Activated CD8-positive, alpha-beta memory T cell treated with anti-CD3 and anti-CD28 coated beads, Interleukin-2, amount 10 ng/mL, durations not matched to agents 7 days and 5 days (primary cell): ENCODE measurements around the gene ORM1. TPM values are rescaled to one million over a fixed set of nuclear protein-coding genes. Genes with fewer than 3 reads are reported as not detected.

Source experiments
- ATAC-seq: fragments of 150-1000 bp; cut with Tn5 transposase; one replicate; pipeline ENCODE4 v1.10.0; 2021; ENCODE audit warnings: moderate library complexity
- CTCF ChIA-PET: fragments of 350-600 bp; sonication (Branson Sonifier 250); formaldehyde crosslinking; loops from one replicate; lab custom pipeline; 2021; ENCODE audit warnings: antibody characterized with exemption; lab: Charles Lee
- DNase-seq: peaks from one replicate; pipeline ENCODE4 v3.0.0-alpha.2; 2020
- H3K27ac Mint-ChIP-seq: one replicate; pipeline ENCODE4 v1.8.0; 2021; ENCODE audit warnings: mild to moderate bottlenecking, mixed read lengths
- H3K27me3 Mint-ChIP-seq: one replicate; pipeline ENCODE4 v1.8.0; 2021; ENCODE audit warnings: mixed read lengths
- H3K36me3 Mint-ChIP-seq: one replicate; pipeline ENCODE4 v1.8.0; 2021; ENCODE audit warnings: mild to moderate bottlenecking, mixed read lengths
- H3K4me1 Mint-ChIP-seq: one replicate; pipeline ENCODE4 v1.8.0; 2021; ENCODE audit warnings: mixed read lengths
- H3K4me3 Mint-ChIP-seq: one replicate; pipeline ENCODE4 v1.8.0; 2021; ENCODE audit warnings: mild to moderate bottlenecking, moderate library complexity, mixed read lengths
- H3K9me3 Mint-ChIP-seq: one replicate; pipeline ENCODE4 v1.8.0; 2022; ENCODE audit warnings: low read depth, mixed read lengths
- total RNA-seq, 2 experiments: library from RNA; stranded (reverse); gene quantifications; one replicate each; pipeline ENCODE4 v1.2.3, GENCODE V29; 2021

The ORM1 gene
- total RNA-seq, 2 experiments from 2014 or later, result not detected

- ATAC-seq, result no peak
- Mint-ChIP-seq H3K4me3 (no peak overlapping the region), H3K9me3 (no peaks in the 10 kb centered on the region), H3K27me3 (no peaks in the 10 kb centered on the region), H3K27ac (peak overlapping the region; percentile 86), H3K36me3 (peaks cover 73% of the 10 kb centered on the region), H3K4me1 (peaks cover 47% of the 10 kb centered on the region)
- no peak for DNase-seq
- CTCF ChIA-PET, result interaction anchor here (1.1 to 2.4 kb wide), 4 partner anchors 10 to 38 kb away, joined by 3 to 8 read pairs (median 4); partner anchors contain the start of gene AKNA
Measured at GRCh38 chr9:114349713-114350480, 27.0 kb downstream of the ORM1 start.

GRCh38 chr9:114350636-114351401 lies 27.9 kb downstream of the ORM1 start:
- DNase-seq (no peak), ATAC-seq (no peak)
- Mint-ChIP-seq H3K27ac (peak overlapping the region; percentile 86), H3K4me1 (peaks cover 50% of the 10 kb centered on the region), H3K9me3 (no peaks in the 10 kb centered on the region), H3K36me3 (peaks cover 70% of the 10 kb centered on the region), H3K27me3 (no peaks in the 10 kb centered on the region), H3K4me3 (no peak overlapping the region)
- CTCF ChIA-PET, result interaction anchor here (0.8 to 2.4 kb wide), 4 partner anchors 11 to 39 kb away, joined by 3 to 8 read pairs (median 4); partner anchors contain the start of gene AKNA

- no peak overlapping the region for H3K4me3 Mint-ChIP-seq
- peaks cover 68% of the 10 kb centered on the region for H3K36me3 Mint-ChIP-seq
- no peaks in the 10 kb centered on the region for H3K9me3 Mint-ChIP-seq
- no peaks in the 10 kb centered on the region for H3K27me3 Mint-ChIP-seq
- H3K4me1 Mint-ChIP-seq, result peaks cover 56% of the 10 kb centered on the region
- DNase-seq (no peak), ATAC-seq (no peak)
- no peak overlapping the region for H3K27ac Mint-ChIP-seq
- CTCF ChIA-PET, result interaction anchor here (0.6 to 1.2 kb wide), 3 partner anchors 11 to 36 kb away, joined by 3 read pairs; partner anchors contain the start of gene AKNA
Measured at GRCh38 chr9:114351932-114352331, 29.0 kb downstream of the ORM1 start.

GRCh38 chr9:114355821-114356220 lies 32.9 kb downstream of the ORM1 start:
- Mint-ChIP-seq H3K27me3 (no peaks in the 10 kb centered on the region), H3K9me3 (no peaks in the 10 kb centered on the region), H3K4me3 (no peak overlapping the region), H3K27ac (peak overlapping the region; percentile 7), H3K4me1 (peaks cover 46% of the 10 kb centered on the region), H3K36me3 (peaks cover 68% of the 10 kb centered on the region)
- no peak for DNase-seq
- CTCF ChIA-PET, result interaction anchor here (0.9 to 1.6 kb wide), 6 partner anchors 8 to 41 kb away, joined by 3 to 5 read pairs (median 3); no protein-coding TSS in a partner anchor
- no peak for ATAC-seq

- CTCF ChIA-PET, result interaction anchor here (0.9 to 1.6 kb wide), 4 partner anchors 9 to 18 kb away, joined by 3 to 5 read pairs (median 4); no protein-coding TSS in a partner anchor
- Mint-ChIP-seq H3K9me3 (no peaks in the 10 kb centered on the region), H3K36me3 (peaks cover 72% of the 10 kb centered on the region), H3K27ac (peak overlapping the region; percentile 47), H3K4me3 (no peak overlapping the region), H3K27me3 (no peaks in the 10 kb centered on the region), H3K4me1 (peaks cover 49% of the 10 kb centered on the region)
- DNase-seq, result no peak
- ATAC-seq, result no peak
Measured at GRCh38 chr9:114356792-114357191, 33.9 kb downstream of the ORM1 start.

- DNase-seq (no peak), ATAC-seq (no peak)
- no peak overlapping the region for H3K4me3 Mint-ChIP-seq
- no peaks in the 10 kb centered on the region for H3K9me3 Mint-ChIP-seq
- no peaks in the 10 kb centered on the region for H3K27me3 Mint-ChIP-seq
- CTCF ChIA-PET, result no interaction called here
- peaks cover 49% of the 10 kb centered on the region for H3K4me1 Mint-ChIP-seq
- peaks cover 74% of the 10 kb centered on the region for H3K36me3 Mint-ChIP-seq
- peak overlapping the region; percentile 64 for H3K27ac Mint-ChIP-seq
Measured at GRCh38 chr9:114357360-114357759, 34.5 kb downstream of the ORM1 start.

- no peak overlapping the region for H3K27ac Mint-ChIP-seq
- H3K27me3 Mint-ChIP-seq, result no peaks in the 10 kb centered on the region
- ATAC-seq (no peak), DNase-seq (no peak)
- H3K9me3 Mint-ChIP-seq, result no peaks in the 10 kb centered on the region
- no peak overlapping the region for H3K4me3 Mint-ChIP-seq
- peaks cover 76% of the 10 kb centered on the region for H3K36me3 Mint-ChIP-seq
- H3K4me1 Mint-ChIP-seq, result peaks cover 50% of the 10 kb centered on the region
- CTCF ChIA-PET, result interaction anchor here (1.5 kb wide), 1 partner anchor 26 kb away, joined by 3 read pairs; no protein-coding TSS in a partner anchor
Measured at GRCh38 chr9:114357911-114358328, 35.0 kb downstream of the ORM1 start.

GRCh38 chr9:114359801-114360200 lies 36.9 kb downstream of the ORM1 start:
- Mint-ChIP-seq H3K4me3 (no peak overlapping the region), H3K9me3 (no peaks in the 10 kb centered on the region), H3K27ac (peak overlapping the region; percentile 47), H3K36me3 (peaks cover 88% of the 10 kb centered on the region), H3K4me1 (peaks cover 65% of the 10 kb centered on the region), H3K27me3 (no peaks in the 10 kb centered on the region)
- no peak for DNase-seq
- ATAC-seq, result no peak
- CTCF ChIA-PET, result interaction anchor here (1.4 kb wide), 1 partner anchor 26 kb away, joined by 3 read pairs; no protein-coding TSS in a partner anchor

GRCh38 chr9:114361542-114361941 lies 38.6 kb downstream of the ORM1 start:
- H3K36me3 Mint-ChIP-seq, result peaks cover 89% of the 10 kb centered on the region
- peaks cover 75% of the 10 kb centered on the region for H3K4me1 Mint-ChIP-seq
- no peak for ATAC-seq
- no peaks in the 10 kb centered on the region for H3K9me3 Mint-ChIP-seq
- H3K27me3 Mint-ChIP-seq, result no peaks in the 10 kb centered on the region
- peak overlapping the region; percentile 66 for H3K27ac Mint-ChIP-seq
- no peak overlapping the region for H3K4me3 Mint-ChIP-seq
- CTCF ChIA-PET, result no interaction called here
- DNase-seq, result no peak

GRCh38 chr9:114362394-114362793 lies 39.5 kb downstream of the ORM1 start:
- no peak overlapping the region for H3K4me3 Mint-ChIP-seq
- peaks cover 79% of the 10 kb centered on the region for H3K4me1 Mint-ChIP-seq
- H3K27me3 Mint-ChIP-seq, result no peaks in the 10 kb centered on the region
- peak overlapping the region; percentile 18 for H3K27ac Mint-ChIP-seq
- H3K9me3 Mint-ChIP-seq, result no peaks in the 10 kb centered on the region
- peaks cover 91% of the 10 kb centered on the region for H3K36me3 Mint-ChIP-seq
- CTCF ChIA-PET, result interaction anchor here (0.9 to 7.3 kb wide), 3 partner anchors 10 to 23 kb away, joined by 3 to 135 read pairs (median 4); partner anchors contain the start of gene AKNA
- DNase-seq (no peak), ATAC-seq (no peak)

GRCh38 chr9:114363424-114363823 lies 40.5 kb downstream of the ORM1 start:
- ATAC-seq, result peak; percentile 40
- peak overlapping the region; percentile 9 for H3K4me3 Mint-ChIP-seq

GRCh38 chr9:114364134-114365041 lies 41.5 kb downstream of the ORM1 start:
- no peak for ATAC-seq
- CTCF ChIA-PET, result interaction anchor here (0.7 to 7.3 kb wide), 9 partner anchors 9 to 289 kb away, joined by 3 to 135 read pairs (median 3); partner anchors contain the start of genes AKNA and ATP6V1G1
- Mint-ChIP-seq H3K36me3 (peaks cover 92% of the 10 kb centered on the region), H3K27me3 (no peaks in the 10 kb centered on the region), H3K4me1 (peaks cover 90% of the 10 kb centered on the region), H3K4me3 (peak overlapping the region; percentile 17), H3K9me3 (no peaks in the 10 kb centered on the region), H3K27ac (peak overlapping the region; percentile 89)
- DNase-seq, result no peak

More at GRCh38 chr9:114363424-114363823, 40.5 kb downstream of the ORM1 start:
- H3K27ac Mint-ChIP-seq, result peak overlapping the region; percentile 89
- DNase-seq, result no peak
- CTCF ChIA-PET, result interaction anchor here (0.8 to 7.3 kb wide), 7 partner anchors 8 to 290 kb away, joined by 3 to 135 read pairs (median 3); partner anchors contain the start of gene AKNA
- H3K27me3 Mint-ChIP-seq, result no peaks in the 10 kb centered on the region
- H3K9me3 Mint-ChIP-seq, result no peaks in the 10 kb centered on the region
- peaks cover 84% of the 10 kb centered on the region for H3K4me1 Mint-ChIP-seq
- H3K36me3 Mint-ChIP-seq, result peaks cover 93% of the 10 kb centered on the region
